Esophagus muscularis mucosa (tissue), 3 donors: Measurements from ENCODE around the gene PAOX.

Source experiments
- POLR2A ChIP-seq: fragments of 450-650 bp; IDR thresholded peaks from one replicate; pipeline ENCODE4 v1.6.1; 2017; ENCODE audit warnings: antibody characterized with exemption, moderate library complexity, mild to moderate bottlenecking, low read depth
- TF ChIP-seq, protein P1 (sequence below), 3 experiments: fragments of 200-600 bp in 2 of 3; fragments of 450-650 bp in 1 of 3; sonication (generic) in 2 of 3; IDR thresholded peaks; one replicate each; pipeline ENCODE4 v1.5.1; 2017 to 2019; ENCODE audit warnings: antibody characterized with exemption in 3 of 3, mild to moderate bottlenecking in 2 of 3, moderate library complexity in 1 of 3

- TF ChIP-seq, protein P1, sequence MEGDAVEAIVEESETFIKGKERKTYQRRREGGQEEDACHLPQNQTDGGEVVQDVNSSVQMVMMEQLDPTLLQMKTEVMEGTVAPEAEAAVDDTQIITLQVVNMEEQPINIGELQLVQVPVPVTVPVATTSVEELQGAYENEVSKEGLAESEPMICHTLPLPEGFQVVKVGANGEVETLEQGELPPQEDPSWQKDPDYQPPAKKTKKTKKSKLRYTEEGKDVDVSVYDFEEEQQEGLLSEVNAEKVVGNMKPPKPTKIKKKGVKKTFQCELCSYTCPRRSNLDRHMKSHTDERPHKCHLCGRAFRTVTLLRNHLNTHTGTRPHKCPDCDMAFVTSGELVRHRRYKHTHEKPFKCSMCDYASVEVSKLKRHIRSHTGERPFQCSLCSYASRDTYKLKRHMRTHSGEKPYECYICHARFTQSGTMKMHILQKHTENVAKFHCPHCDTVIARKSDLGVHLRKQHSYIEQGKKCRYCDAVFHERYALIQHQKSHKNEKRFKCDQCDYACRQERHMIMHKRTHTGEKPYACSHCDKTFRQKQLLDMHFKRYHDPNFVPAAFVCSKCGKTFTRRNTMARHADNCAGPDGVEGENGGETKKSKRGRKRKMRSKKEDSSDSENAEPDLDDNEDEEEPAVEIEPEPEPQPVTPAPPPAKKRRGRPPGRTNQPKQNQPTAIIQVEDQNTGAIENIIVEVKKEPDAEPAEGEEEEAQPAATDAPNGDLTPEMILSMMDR (IDR thresholded peaks at IDR 0.05): no peak
- no peak for TF ChIP-seq POLR2A
These were observed 33.3 kb downstream of the PAOX start for GRCh38 chr10:133412381-133412711.
